ENCODE data around the gene PPP2R2D.

GRCh38 chr10:131934769-131935168, 34.0 kb downstream of the PPP2R2D start:
- TF ChIP-seq CTCF (conservative IDR thresholded peaks at IDR 0.05 in 1 of 2, IDR thresholded peaks at IDR 0.05 in 1 of 2; ENCODE audit: extremely low read depth in 1 of 2, insufficient read depth in 1 of 2, low read depth in 1 of 2, low read length in 2 of 2) (no peak), EZH2 (IDR thresholded peaks at IDR 0.05; ENCODE audit: borderline replicate concordance, low read length) (no peak)
